ENCODE measurements around the gene RNF214.
A peak's percentile ranks its signal among the peaks of the same experiment; 100 is the strongest.
"Not testable (repeated sequence)": the region's sequence is repeated elsewhere in the genome, so short reads cannot be mapped to it uniquely, and the experiment has no call there.

RNF214 gene

GRCh38 chr11:117208710-117209109, 23.8 kb upstream of the RNF214 start:
- Histone ChIP-seq H3K36me3 (peaks cover 18 to 33% (median 32%) of the 10 kb centered on the region in 3 donors), H3K4me1 (peaks cover 0 to 23% (median 17%) of the 10 kb centered on the region in 4 donors)
- not testable (repeated sequence) for H3K27ac ChIP-seq, H3K27me3 ChIP-seq, H3K9me3 ChIP-seq, DNase-seq, H3K4me3 ChIP-seq
- TF ChIP-seq CTCF (IDR thresholded peaks at IDR 0.05): peak in 1 of 2 experiments; percentile 8
- intact Hi-C loops (cut with DNase I; ENCODE audit: low total_unique reads): loop anchor here (5.0 kb wide), 1 partner anchor 76 kb away; no protein-coding TSS in a partner anchor

- not testable (repeated sequence) for H3K4me3 ChIP-seq, DNase-seq, H3K27me3 ChIP-seq, H3K9me3 ChIP-seq
- Histone ChIP-seq H3K36me3 (peaks cover 10 to 30% (median 29%) of the 10 kb centered on the region in 3 donors), H3K27ac (peak overlapping the region in 1 of 2 donors; percentile 2), H3K4me1 (peaks cover 0 to 15% (median 13%) of the 10 kb centered on the region in 4 donors)
- intact Hi-C loops (cut with DNase I; ENCODE audit: low total_unique reads): loop anchor here (5.0 kb wide), 1 partner anchor 77 kb away; no protein-coding TSS in a partner anchor
These were observed 22.9 kb upstream of the RNF214 start for GRCh38 chr11:117209351-117210125.

GRCh38 chr11:117210620-117211019, 21.9 kb upstream of the RNF214 start:
- Histone ChIP-seq H3K9me3 (no peaks in the 10 kb centered on the region), H3K36me3 (peaks cover 0 to 24% (median 18%) of the 10 kb centered on the region in 3 donors), H3K27ac (peak overlapping the region in 1 of 2 donors; percentile 2), H3K4me1 (peaks cover 0 to 5% (median 3%) of the 10 kb centered on the region in 4 donors), H3K4me3 (no peak overlapping the region), H3K27me3 (no peaks in the 10 kb centered on the region)
- DNase-seq: no peak
- no peak for TF ChIP-seq CTCF (IDR thresholded peaks at IDR 0.05)
- intact Hi-C loops (cut with DNase I; ENCODE audit: low total_unique reads): no loop called here

GRCh38 chr11:117212697-117213355, 19.6 kb upstream of the RNF214 start:
- peak overlapping the region in 1 of 2 donors; percentile 48 for H3K27ac ChIP-seq
- H3K27me3 ChIP-seq: no peaks in the 10 kb centered on the region
- H3K4me3 ChIP-seq: no peak overlapping the region
- H3K9me3 ChIP-seq: no peaks in the 10 kb centered on the region
- peaks cover 0 to 23% (median 19%) of the 10 kb centered on the region in 4 donors for H3K4me1 ChIP-seq
- DNase-seq: no peak
- H3K36me3 ChIP-seq: peaks cover 0 to 24% (median 17%) of the 10 kb centered on the region in 3 donors
- intact Hi-C loops (cut with DNase I; ENCODE audit: low total_unique reads): no loop called here
- TF ChIP-seq CTCF (IDR thresholded peaks at IDR 0.05): no peak

- H3K36me3 ChIP-seq: peaks cover 0 to 31% (median 17%) of the 10 kb centered on the region in 3 donors
- H3K27me3 ChIP-seq: no peaks in the 10 kb centered on the region
- TF ChIP-seq CTCF (IDR thresholded peaks at IDR 0.05): no peak
- DNase-seq: no peak
- H3K9me3 ChIP-seq: no peaks in the 10 kb centered on the region
- H3K4me3 ChIP-seq: no peak overlapping the region
- peaks cover 0 to 41% (median 37%) of the 10 kb centered on the region in 4 donors for H3K4me1 ChIP-seq
- intact Hi-C loops (cut with DNase I; ENCODE audit: low total_unique reads): no loop called here
- H3K27ac ChIP-seq: peak overlapping the region; percentile 88 to 91
These were observed 17.9 kb upstream of the RNF214 start for GRCh38 chr11:117214404-117215110.

Measured in tibial artery (tissue), 4 donors.